Body of pancreas (tissue), 4 donors: Measurements from ENCODE around the gene NR4A1. TPM values are rescaled to one million over a fixed set of nuclear protein-coding genes. Genes with fewer than 3 reads are reported as not detected.

Experiments
- ATAC-seq: fragments of 150-250 bp; one replicate; pipeline ENCODE4 v1.9.1; 2016
- DNase-seq, 4 donors: peaks; one replicate each; pipeline ENCODE4 v3.0.0-alpha.2; 2019
- H3K27ac ChIP-seq, 4 donors: fragments of 200-600 bp; sonication (generic); 1 replicate in 3 of 4; 2 replicates in 1 of 4; pipeline versions ENCODE4 v1.5.1 to v1.6.1; 2016 to 2019; ENCODE audit warnings: mild to moderate bottlenecking in 1 of 4, mixed read lengths in 1 of 4, moderate library complexity in 1 of 4
- H3K27me3 ChIP-seq, 2 donors: fragments of 200-600 bp; sonication (generic); one replicate each; pipeline ENCODE4 v1.6.0; 2016; ENCODE audit warnings: mild to moderate bottlenecking in 1 of 2
- H3K36me3 ChIP-seq, 2 donors: fragments of 200-600 bp; sonication (generic); replicated peaks in 1 of 2; 2 replicates each; pipeline ENCODE4 v1.5.1; 2016; ENCODE audit warnings: low read depth in 2 of 2; ENCODE audit not compliant: insufficient read depth in 1 of 2
- H3K4me1 ChIP-seq: fragments of 200-600 bp; sonication (generic); one replicate; pipeline ENCODE4 v1.6.0; 2016
- H3K4me3 ChIP-seq, 2 donors: fragments of 200-600 bp; sonication (generic); 1 replicate in 1 of 2; 2 replicates in 1 of 2; pipeline ENCODE4 v1.5.1; 2016 to 2019
- H3K9me3 ChIP-seq, 3 donors: fragments of 200-600 bp; sonication (generic); 1 replicate in 2 of 3; 2 replicates in 1 of 3; pipeline ENCODE4 v1.5.1; 2016
- CTCF ChIP-seq, 7 experiments: fragments of 450-650 bp in 4 of 7; fragments of 200-600 bp in 3 of 7; sonication (generic) in 3 of 7; IDR thresholded peaks; one replicate each; pipeline ENCODE4 v1.5.1; 2016 to 2019; ENCODE audit warnings: antibody characterized with exemption in 7 of 7
- POLR2A ChIP-seq, 3 donors: fragments of 450-650 bp; IDR thresholded peaks; one replicate each; pipeline ENCODE4 v1.6.1; 2016; ENCODE audit warnings: antibody characterized with exemption in 3 of 3, mild to moderate bottlenecking in 2 of 3
- WGBS, 2 donors: methylation state at CpG; one replicate each; pipeline ENCODE4 v1.1.5; 2017; 5-methylcytosine and 5-hydroxymethylcytosine counted together
- intact Hi-C: fragments of 100-400 bp; cut with DNase I; formaldehyde crosslinking; loops from one replicate; pipeline ENCODE4 v1.15.1; 2023
- total RNA-seq, 2 donors: library from RNA; depleted of rRNA; stranded (reverse); fragments of >200 nt; gene quantifications; one replicate each; pipeline ENCODE4 v1.1.0, GENCODE V29; 2016

NR4A1 gene
- total RNA-seq, 2 donors from 2014 or later: 36.6 to 253 TPM

GRCh38 chr12:52091061-52091460 lies 39.8 kb downstream of the NR4A1 start:
- TF ChIP-seq CTCF (IDR thresholded peaks at IDR 0.05): no peak
- no peak for TF ChIP-seq POLR2A (IDR thresholded peaks at IDR 0.05)
- intact Hi-C loops: no loop called here
- Histone ChIP-seq H3K27me3 (no peaks in the 10 kb centered on the region), H3K4me1 (peaks cover 23% of the 10 kb centered on the region), H3K27ac (no peak overlapping the region), H3K36me3 (no peaks in the 10 kb centered on the region), H3K4me3 (no peak overlapping the region), H3K9me3 (no peaks in the 10 kb centered on the region)
- DNase-seq (no peak), ATAC-seq (no peak)
- 19 to 53% methylated on average over 3 of the region's 3 CpGs for WGBS, 2 donors

GRCh38 chr12:52091869-52092268 lies 40.6 kb downstream of the NR4A1 start:
- intact Hi-C loops: no loop called here
- H3K36me3 ChIP-seq: no peaks in the 10 kb centered on the region
- H3K4me1 ChIP-seq: peaks cover 23% of the 10 kb centered on the region
- no peaks in the 10 kb centered on the region for H3K9me3 ChIP-seq
- DNase-seq: no peak
- 60 to 66% methylated on average over 8 of the region's 8 CpGs for WGBS, 2 donors
- ATAC-seq: no peak
- no peak for TF ChIP-seq POLR2A (IDR thresholded peaks at IDR 0.05)
- TF ChIP-seq CTCF (IDR thresholded peaks at IDR 0.05): no peak
- H3K27me3 ChIP-seq: no peaks in the 10 kb centered on the region
- no peak overlapping the region for H3K27ac ChIP-seq
- no peak overlapping the region for H3K4me3 ChIP-seq

GRCh38 chr12:52093346-52093745 lies 42.1 kb downstream of the NR4A1 start:
- H3K27ac ChIP-seq: peak overlapping the region in 3 of 4 donors; percentile 32 to 73 (median 67)
- WGBS, 2 donors: 10 to 17% methylated on average over 5 to 7 of the region's 7 CpGs
- DNase-seq: peak; percentile 61 to 80 (median 72)

GRCh38 chr12:52096332-52097044 lies 45.2 kb downstream of the NR4A1 start:
- H3K9me3 ChIP-seq: no peaks in the 10 kb centered on the region
- no peak for TF ChIP-seq CTCF (IDR thresholded peaks at IDR 0.05)
- TF ChIP-seq POLR2A (IDR thresholded peaks at IDR 0.05): no peak
- peaks cover 19% of the 10 kb centered on the region for H3K4me1 ChIP-seq
- no peak overlapping the region for H3K27ac ChIP-seq
- no peak for DNase-seq
- no peaks in the 10 kb centered on the region for H3K27me3 ChIP-seq
- 73 to 78% methylated on average over 15 of the region's 15 CpGs for WGBS, 2 donors
- no peaks in the 10 kb centered on the region for H3K36me3 ChIP-seq
- intact Hi-C loops: no loop called here
- H3K4me3 ChIP-seq: no peak overlapping the region
- ATAC-seq: no peak

More at GRCh38 chr12:52093346-52093745, 42.1 kb downstream of the NR4A1 start:
- H3K4me3 ChIP-seq: no peak overlapping the region
- intact Hi-C loops: no loop called here
- ATAC-seq: peak; percentile 92
- H3K36me3 ChIP-seq: no peaks in the 10 kb centered on the region
- H3K27me3 ChIP-seq: no peaks in the 10 kb centered on the region
- H3K9me3 ChIP-seq: no peaks in the 10 kb centered on the region
- TF ChIP-seq POLR2A (IDR thresholded peaks at IDR 0.05) (no peak), CTCF (IDR thresholded peaks at IDR 0.05) (no peak)
- peaks cover 23% of the 10 kb centered on the region for H3K4me1 ChIP-seq
